K562 (cell line): Measurements from ENCODE around the gene KMT5C. TPM values are rescaled to one million over a fixed set of nuclear protein-coding genes. Genes with fewer than 3 reads are reported as not detected.

Source experiments
- BCL6 ChIP-seq: fragments of 250-450 bp; sonication (Bioruptor Pico); IDR thresholded peaks from 2 replicates; pipeline ENCODE4 v1.4.0; 2020
- BRD4 ChIP-seq: fragments of 200-600 bp; sonication (generic); IDR thresholded peaks from 2 replicates; pipeline ENCODE4 v1.6.1; 2017; ENCODE audit warnings: inconsistent platforms
- CCNT2 ChIP-seq: IDR thresholded peaks from 2 replicates; pipeline ENCODE4 v1.6.1; 2011; ENCODE audit warnings: borderline replicate concordance, low read depth, mild to moderate bottlenecking, moderate library complexity, mixed read lengths, low read length; ENCODE audit not compliant: insufficient read length; ENCODE audit errors: extremely low read depth
- CHAMP1 ChIP-seq: fragments of 450-650 bp; IDR thresholded peaks from 2 replicates; pipeline ENCODE4 v1.6.1; 2016; ENCODE audit warnings: mild to moderate bottlenecking
- CREBBP ChIP-seq: IDR thresholded peaks from one replicate; pipeline ENCODE4 v1.6.1; 2012; ENCODE audit warnings: low read depth, mild to moderate bottlenecking, control low read depth, inconsistent platforms, low read length
- DMBX1 ChIP-seq: fragments of 250-450 bp; sonication (Bioruptor Pico); IDR thresholded peaks from 2 replicates; pipeline ENCODE4 v1.8.0; 2022; ENCODE audit warnings: inconsistent platforms, mild to moderate bottlenecking, moderate library complexity, borderline replicate concordance
- DNMT1 ChIP-seq: fragments of 450-650 bp; IDR thresholded peaks from 2 replicates; pipeline ENCODE4 v1.6.1; 2016; ENCODE audit warnings: antibody characterized with exemption, mild to moderate bottlenecking
- DPF2 ChIP-seq: fragments of 450-650 bp; IDR thresholded peaks from 2 replicates; pipeline ENCODE4 v1.6.1; 2016
- EP400 ChIP-seq: fragments of 450-650 bp; IDR thresholded peaks from 2 replicates; pipeline ENCODE4 v1.6.1; 2017; ENCODE audit warnings: antibody characterized with exemption, mild to moderate bottlenecking, moderate library complexity
- ESRRB ChIP-seq: fragments of 250-450 bp; sonication (Bioruptor Pico); IDR thresholded peaks from 2 replicates; pipeline ENCODE4 v1.5.0; 2020; ENCODE audit warnings: mild to moderate bottlenecking, moderate library complexity, borderline replicate concordance
- HDAC1 ChIP-seq, 2 experiments: fragments of 450-650 bp; IDR thresholded peaks; 2 replicates each; pipeline ENCODE4 v1.6.1; 2016 to 2017; ENCODE audit warnings: inconsistent platforms in 1 of 2, mild to moderate bottlenecking in 1 of 2, moderate library complexity in 1 of 2
- KDM5B ChIP-seq: fragments of 200-600 bp; sonication (generic); IDR thresholded peaks from 2 replicates; pipeline ENCODE4 v1.6.1; 2012; ENCODE audit warnings: low read depth, mild to moderate bottlenecking, moderate library complexity, low read length, control low read depth, inconsistent platforms; ENCODE audit not compliant: insufficient replicate concordance
- KHSRP ChIP-seq: fragments of 450-650 bp; IDR thresholded peaks from 2 replicates; pipeline ENCODE4 v1.6.1; 2017
- PML ChIP-seq: IDR thresholded peaks from 2 replicates; pipeline ENCODE4 v1.6.1; 2012; ENCODE audit warnings: low read length, inconsistent platforms
- POLR3A ChIP-seq: IDR thresholded peaks from 2 replicates; pipeline ENCODE4 v1.6.1; 2011; ENCODE audit warnings: borderline replicate concordance, mild to moderate bottlenecking, moderate library complexity; ENCODE audit not compliant: insufficient read length, insufficient read depth; ENCODE audit errors: extremely low read depth
- RBFOX2 ChIP-seq: fragments of 200-400 bp; formaldehyde crosslinking; IDR thresholded peaks from 2 replicates; pipeline ENCODE4 v1.6.1; 2017; ENCODE audit warnings: low read depth, mild to moderate bottlenecking, low read length, moderate library complexity
- RBM25 ChIP-seq: fragments of 200-400 bp; formaldehyde crosslinking; IDR thresholded peaks from 2 replicates; pipeline ENCODE4 v1.6.1; 2018; ENCODE audit warnings: low read length, low read depth, moderate library complexity; ENCODE audit not compliant: severe bottlenecking
- SPI1 ChIP-seq: IDR thresholded peaks from 2 replicates; pipeline ENCODE4 v1.6.1; 2011; ENCODE audit warnings: low read depth, low read length, control low read depth, borderline replicate concordance
- STAT6 ChIP-seq: sonication (generic); formaldehyde crosslinking; IDR thresholded peaks from 2 replicates; pipeline ENCODE4 v1.8.1; 2023; ENCODE audit warnings: mild to moderate bottlenecking, missing genetic modification reagents
- THAP12 ChIP-seq: fragments of 250-450 bp; sonication (Bioruptor Pico); IDR thresholded peaks from 2 replicates; pipeline ENCODE4 v1.9.0; 2021; ENCODE audit warnings: mild to moderate bottlenecking, inconsistent platforms
- ZNF431 ChIP-seq: sonication (generic); formaldehyde crosslinking; IDR thresholded peaks from 2 replicates; pipeline ENCODE4 v1.8.0; 2022; ENCODE audit warnings: mild to moderate bottlenecking, missing genetic modification reagents
- ZNF695 ChIP-seq: fragments of 450-650 bp; formaldehyde crosslinking; IDR thresholded peaks from 2 replicates; pipeline ENCODE4 v1.4.0; 2020; ENCODE audit warnings: mild to moderate bottlenecking, moderate library complexity
- polyA plus RNA-seq, 8 experiments: library from polyadenylated mRNA; depleted of rRNA in 4 of 8; stranded (reverse) in 5 of 8; unstranded in 3 of 8; fragments of >200 nt; fragmentation: Nextera tagmentation in 2 of 8; fragmentation: Illumina TruSeq in 1 of 8; extraction: Ambion mirVana in 2 of 8; extraction: Trizol in 1 of 8; gene quantifications; 2 replicates each; pipeline versions ENCODE4 v1.2.1 to v1.2.3, GENCODE V29; 2011 to 2014; ENCODE audit warnings: inconsistent platforms in 1 of 8, missing spikeins in 1 of 8
- total RNA-seq, 7 experiments: library from RNA; depleted of rRNA in 6 of 7; stranded (reverse); fragments of >200 nt in 6 of 7; fragmentation: Illumina TruSeq in 2 of 7; extraction: Trizol in 2 of 7; gene quantifications; 2 replicates each; pipeline versions ENCODE4 v1.2.1 to v1.2.3, GENCODE V29; 2011 to 2021; ENCODE audit warnings: low replicate concordance in 1 of 7

The KMT5C gene
- total and polyA plus RNA-seq, 9 of the 15 experiments (the other 6 are each of a cell fraction or from before 2014, with no cell fraction given): 0.15 to 53.5 (median 16.6) TPM

GRCh38 chr19:55383279-55384130, 43.8 kb downstream of the KMT5C start (continued):
- TF ChIP-seq CHAMP1: no peak
- TF ChIP-seq SPI1: no peak
- no peak for TF ChIP-seq ZNF695
- TF ChIP-seq KHSRP: no peak
- no peak for TF ChIP-seq HDAC1 (IDR thresholded peaks at IDR 0.05)
- peak; percentile 69 for TF ChIP-seq RBFOX2
- TF ChIP-seq DPF2: peak; percentile 32; the same call in 1 of the 2 replicates
- no peak for TF ChIP-seq CREBBP
- TF ChIP-seq EP400: peak; percentile 45; the same call in 1 of the 2 replicates
- no peak for TF ChIP-seq DMBX1 (CRISPR knock-in tag)
- TF ChIP-seq PML: no peak
- no peak for TF ChIP-seq BRD4
- no peak for TF ChIP-seq STAT6 (CRISPR knock-in tag)
- no peak for TF ChIP-seq DNMT1
- TF ChIP-seq RBM25: no peak
- TF ChIP-seq ZNF431 (CRISPR knock-in tag): no peak; the same call in 1 of the 2 replicates
- no peak for TF ChIP-seq ESRRB (CRISPR knock-in tag)
- TF ChIP-seq THAP12 (CRISPR knock-in tag): peak; percentile 50; the same call in 1 of the 2 replicates
- TF ChIP-seq KDM5B: peak; percentile 43
- no peak for TF ChIP-seq CCNT2
- TF ChIP-seq POLR3A: no peak
- no peak for TF ChIP-seq BCL6 (CRISPR knock-in tag)
